ENCODE results near the gene RRAS.

The RRAS gene

DNA sequence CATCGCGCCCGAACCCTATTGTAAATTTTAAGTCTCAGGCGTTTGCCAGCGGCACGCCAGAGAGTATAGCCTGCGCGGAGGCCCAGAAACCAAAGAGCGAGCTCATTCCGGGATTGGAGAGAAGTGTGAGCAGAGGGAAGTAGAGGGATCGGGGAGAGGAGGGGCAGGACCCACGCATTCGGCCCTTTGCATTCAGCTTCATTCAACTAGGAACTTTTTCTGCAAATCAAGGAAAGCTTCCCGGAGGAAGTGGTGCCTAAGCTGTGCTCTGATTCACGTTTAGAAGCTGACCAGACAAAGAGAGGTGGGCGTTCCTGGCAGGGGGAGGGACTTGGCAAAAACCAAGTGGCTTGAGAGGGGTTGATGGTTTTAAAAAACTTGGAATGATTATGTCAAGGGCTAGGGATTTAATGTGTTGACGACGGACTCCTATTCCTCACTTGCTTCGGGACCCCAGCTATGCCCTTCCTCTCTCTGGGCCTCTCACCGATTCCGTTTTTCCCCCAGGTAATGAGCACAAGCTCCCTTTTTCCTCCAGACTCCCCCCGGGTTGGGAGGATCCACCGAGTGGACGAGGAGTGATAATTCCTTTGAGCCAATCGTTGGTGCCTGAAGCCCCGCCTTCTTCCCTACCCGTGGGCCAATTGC, 36.3 kb upstream of the RRAS start:
- H3K27ac ChIP-seq (ENCODE audit: low read length) = peak overlapping the region; percentile 95
- H3K36me3 ChIP-seq (ENCODE audit: control insufficient read depth in 1 of 2, insufficient read depth in 2 of 2, low read length in 2 of 2) = no peaks in the 10 kb centered on the region
- peaks cover 12 to 44% of the 10 kb centered on the region in 2 donors for H3K4me1 ChIP-seq (ENCODE audit: control insufficient read depth in 1 of 2, insufficient read depth in 2 of 2, low read length in 2 of 2)
- H3K27me3 ChIP-seq (ENCODE audit: low read depth, low read length) = no peaks in the 10 kb centered on the region
- peak overlapping the region; percentile 57 to 62 for H3K4me3 ChIP-seq (ENCODE audit: low read depth in 1 of 2, low read length in 2 of 2)
- no peaks in the 10 kb centered on the region for H3K9me3 ChIP-seq (ENCODE audit: control insufficient read depth in 1 of 2, low read length in 2 of 2)

DNA sequence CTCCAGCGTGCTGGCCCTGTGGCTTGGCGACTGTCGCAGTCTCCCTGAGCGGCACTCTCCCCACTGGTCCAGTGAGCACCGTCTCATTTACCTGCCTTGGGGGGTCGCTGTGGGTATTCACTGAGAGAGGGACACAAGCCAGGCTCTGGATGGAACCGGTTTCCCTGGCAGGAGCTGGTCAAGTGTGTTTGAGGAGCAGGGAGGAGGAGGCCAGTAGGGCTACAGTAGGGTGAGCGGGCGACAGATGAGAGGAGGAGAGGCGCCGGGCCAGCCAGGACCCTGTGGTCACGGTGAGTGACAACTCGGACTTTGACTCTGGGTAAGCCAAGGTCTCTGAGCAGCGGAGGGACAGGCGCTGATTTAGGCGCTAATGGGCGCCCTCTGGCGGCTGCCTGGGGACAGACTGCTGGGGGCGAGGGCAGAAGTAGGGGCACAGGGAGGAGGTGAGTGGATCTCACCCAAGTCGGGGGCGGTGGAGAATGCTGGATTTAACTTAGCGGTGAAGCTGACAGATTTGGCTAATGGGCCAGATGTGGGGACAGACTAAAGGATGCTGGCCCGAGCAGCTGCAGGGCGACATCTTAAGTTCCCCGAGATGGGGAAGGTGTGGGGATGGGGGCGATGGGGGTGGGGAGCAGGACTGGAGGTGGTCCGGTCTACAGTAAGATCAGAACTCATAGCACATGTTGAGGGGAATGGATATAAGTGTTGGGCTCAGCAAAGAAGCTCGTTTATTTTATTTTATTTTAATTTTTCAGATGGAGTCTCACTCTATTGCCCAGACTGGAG, 32.4 kb upstream of the RRAS start:
- Histone ChIP-seq H3K4me1 (ENCODE audit: control insufficient read depth in 1 of 2, insufficient read depth in 2 of 2, low read length in 2 of 2) (peaks cover 0 to 9% of the 10 kb centered on the region in 2 donors), H3K9me3 (ENCODE audit: control insufficient read depth in 1 of 2, low read length in 2 of 2) (no peaks in the 10 kb centered on the region), H3K4me3 (ENCODE audit: low read depth in 1 of 2, low read length in 2 of 2) (peak overlapping the region in 1 of 2 donors; percentile 37), H3K27ac (ENCODE audit: low read length) (peak overlapping the region; percentile 45), H3K36me3 (ENCODE audit: control insufficient read depth in 1 of 2, insufficient read depth in 2 of 2, low read length in 2 of 2) (peaks cover 0 to 5% of the 10 kb centered on the region in 2 donors), H3K27me3 (ENCODE audit: low read depth, low read length) (no peaks in the 10 kb centered on the region)

DNA sequence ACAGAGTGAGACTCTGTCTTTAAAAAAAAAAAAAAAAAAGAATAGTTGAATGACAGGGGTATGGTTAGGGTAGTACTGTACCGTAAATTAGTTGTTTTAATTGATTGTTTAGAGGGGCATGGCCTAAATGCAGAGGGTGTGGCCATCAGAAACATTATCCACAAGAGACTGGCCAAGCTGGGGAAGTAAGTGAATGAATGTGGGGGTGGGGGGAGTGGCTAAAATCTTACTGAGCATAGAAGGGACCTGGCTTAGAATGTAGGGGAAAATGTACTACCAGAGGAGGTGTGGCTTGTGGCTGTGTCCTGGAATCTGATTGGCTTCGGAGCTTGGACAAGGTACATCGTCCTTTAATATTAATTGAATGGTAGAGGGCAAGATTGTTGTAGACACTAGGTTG, 29.6 kb upstream of the RRAS start:
- Histone ChIP-seq H3K4me3 (ENCODE audit: low read depth in 1 of 2, low read length in 2 of 2) (no peak overlapping the region), H3K36me3 (ENCODE audit: control insufficient read depth in 1 of 2, insufficient read depth in 2 of 2, low read length in 2 of 2) (peaks cover 0 to 5% of the 10 kb centered on the region in 2 donors), H3K4me1 (ENCODE audit: control insufficient read depth in 1 of 2, insufficient read depth in 2 of 2, low read length in 2 of 2) (peaks cover 0 to 13% of the 10 kb centered on the region in 2 donors), H3K27ac (ENCODE audit: low read length) (no peak overlapping the region), H3K9me3 (ENCODE audit: control insufficient read depth in 1 of 2, low read length in 2 of 2) (no peaks in the 10 kb centered on the region), H3K27me3 (ENCODE audit: low read depth, low read length) (no peaks in the 10 kb centered on the region)

DNA sequence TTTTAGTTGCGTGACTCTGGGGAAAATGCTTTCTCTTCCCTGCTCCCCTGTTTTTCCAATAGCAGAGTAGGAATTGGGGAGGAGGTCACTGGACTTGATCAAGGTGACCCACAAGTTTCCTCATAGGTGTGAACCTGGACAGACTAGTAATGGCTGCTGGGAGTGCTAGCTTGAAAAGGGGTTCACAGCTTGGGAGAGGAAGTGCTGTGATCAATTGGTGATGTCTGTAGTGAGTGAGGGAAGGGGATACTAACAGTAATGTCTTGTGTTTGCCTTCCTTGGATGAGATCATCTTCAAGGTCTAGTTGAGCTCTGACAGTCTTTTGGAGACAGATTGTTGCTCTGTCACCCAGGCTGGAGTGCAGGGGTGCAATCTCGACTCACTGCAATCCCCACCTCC, 27.5 kb upstream of the RRAS start:
- no peak overlapping the region for H3K27ac ChIP-seq (ENCODE audit: low read length)
- peaks cover 0 to 24% of the 10 kb centered on the region in 2 donors for H3K4me1 ChIP-seq (ENCODE audit: control insufficient read depth in 1 of 2, insufficient read depth in 2 of 2, low read length in 2 of 2)
- H3K4me3 ChIP-seq (ENCODE audit: low read depth in 1 of 2, low read length in 2 of 2) = no peak overlapping the region

DNA sequence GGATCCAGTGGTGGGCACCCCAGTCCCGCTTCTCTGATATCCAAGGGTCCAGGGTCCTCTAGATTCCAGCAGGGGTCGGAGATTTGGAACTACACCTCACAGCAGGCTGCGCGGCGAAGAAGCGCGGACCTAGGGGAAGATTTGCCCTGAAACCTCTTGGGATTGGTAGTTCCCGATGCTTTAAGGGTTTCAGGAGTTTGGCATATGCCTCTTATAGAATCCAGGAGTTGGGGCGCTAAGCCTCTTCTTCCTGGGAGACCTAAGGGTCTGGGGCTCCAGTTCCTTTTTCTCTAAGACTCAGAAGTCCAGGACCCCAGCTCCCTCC, 26.1 kb upstream of the RRAS start:
- Histone ChIP-seq H3K4me1 (ENCODE audit: control insufficient read depth in 1 of 2, insufficient read depth in 2 of 2, low read length in 2 of 2) (peaks cover 0 to 20% of the 10 kb centered on the region in 2 donors), H3K4me3 (ENCODE audit: low read depth in 1 of 2, low read length in 2 of 2) (peak overlapping the region; percentile 79 to 98), H3K27ac (ENCODE audit: low read length) (peak overlapping the region; percentile 87), H3K36me3 (ENCODE audit: control insufficient read depth in 1 of 2, insufficient read depth in 2 of 2, low read length in 2 of 2) (peaks cover 7 to 23% of the 10 kb centered on the region in 2 donors), H3K9me3 (ENCODE audit: control insufficient read depth in 1 of 2, low read length in 2 of 2) (no peaks in the 10 kb centered on the region), H3K27me3 (ENCODE audit: low read depth, low read length) (no peaks in the 10 kb centered on the region)

More for the DNA sequence above, 27.5 kb upstream of the RRAS start:
- Histone ChIP-seq H3K9me3 (ENCODE audit: control insufficient read depth in 1 of 2, low read length in 2 of 2) (no peaks in the 10 kb centered on the region), H3K36me3 (ENCODE audit: control insufficient read depth in 1 of 2, insufficient read depth in 2 of 2, low read length in 2 of 2) (peaks cover 2 to 9% of the 10 kb centered on the region in 2 donors), H3K27me3 (ENCODE audit: low read depth, low read length) (no peaks in the 10 kb centered on the region)

DNA sequence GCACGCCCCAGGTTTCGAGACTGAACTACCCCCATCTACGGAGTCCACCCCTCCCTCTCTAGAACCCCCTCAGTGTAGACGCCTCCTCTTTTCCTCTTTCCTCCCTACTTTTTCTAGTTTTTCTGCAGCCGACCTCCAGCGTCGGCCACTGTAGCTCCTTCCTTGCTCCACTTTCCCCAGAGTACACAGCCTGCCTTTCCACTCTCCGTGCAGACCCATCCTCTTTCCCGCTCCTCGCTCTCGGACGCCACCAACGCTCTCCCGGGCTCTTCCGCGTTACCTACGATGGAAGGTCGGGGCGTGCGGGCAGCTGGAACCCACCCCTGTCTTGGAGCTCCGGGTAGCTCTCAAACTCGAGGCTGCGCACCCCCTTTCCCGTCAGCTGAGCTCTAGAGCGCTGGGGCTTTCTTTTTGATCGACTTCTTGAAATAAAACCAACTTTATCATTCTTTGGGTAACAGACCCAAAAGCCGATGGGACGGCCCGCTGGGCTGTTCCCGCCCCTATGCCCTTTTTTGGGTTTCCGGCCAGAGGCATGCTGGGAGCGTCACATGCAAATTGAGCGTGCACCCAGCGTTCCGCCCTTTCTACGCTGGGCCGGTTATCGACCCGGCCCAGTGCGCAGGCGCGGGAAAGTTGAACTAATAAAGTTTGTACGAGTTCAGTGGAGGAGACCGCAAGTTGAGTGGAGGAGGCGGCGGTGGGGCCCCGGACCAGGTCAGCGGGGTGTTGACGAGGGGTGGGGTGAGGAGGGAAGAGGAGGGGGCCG, 25.6 kb upstream of the RRAS start, which contains the start of the genes BCL2L12 and IRF3:
TSS of gene BCL2L12 (plus strand) at position 583 of the 769 bp plus-strand sequence. CDS start 760 bp downstream, outside the sequence.
TSS of gene IRF3 (minus strand) at position 507 of the 769 bp plus-strand sequence. CDS start 1,019 bp downstream, outside the sequence.
- Histone ChIP-seq H3K36me3 (ENCODE audit: control insufficient read depth in 1 of 2, insufficient read depth in 2 of 2, low read length in 2 of 2) (peaks cover 8 to 26% of the 10 kb centered on the region in 2 donors), H3K27ac (ENCODE audit: low read length) (peak within 1 kb of the TSS; percentile 87)

DNA sequence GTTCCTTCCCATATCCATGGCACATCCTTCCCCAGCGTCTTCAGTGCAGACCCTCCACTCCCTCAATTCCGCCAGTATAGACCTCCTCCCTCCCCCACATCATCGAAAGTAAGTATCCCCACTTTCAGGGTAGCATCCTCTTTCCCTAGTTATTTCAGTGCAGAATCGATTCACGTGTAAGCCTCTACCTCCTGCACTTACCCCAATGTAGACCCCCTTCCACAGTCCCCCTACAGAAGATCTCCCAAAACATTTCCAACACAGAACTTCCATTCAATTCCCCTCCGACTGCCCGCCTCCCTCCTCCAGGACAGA, 25.1 kb upstream of the RRAS start:
- Histone ChIP-seq H3K4me1 (ENCODE audit: control insufficient read depth in 1 of 2, insufficient read depth in 2 of 2, low read length in 2 of 2) (peaks cover 0 to 20% of the 10 kb centered on the region in 2 donors), H3K9me3 (ENCODE audit: control insufficient read depth in 1 of 2, low read length in 2 of 2) (no peaks in the 10 kb centered on the region), H3K4me3 (ENCODE audit: low read depth in 1 of 2, low read length in 2 of 2) (peak overlapping the region; percentile 79 to 98), H3K27ac (ENCODE audit: low read length) (peak overlapping the region; percentile 87), H3K27me3 (ENCODE audit: low read depth, low read length) (no peaks in the 10 kb centered on the region), H3K36me3 (ENCODE audit: control insufficient read depth in 1 of 2, insufficient read depth in 2 of 2, low read length in 2 of 2) (peaks cover 8 to 28% of the 10 kb centered on the region in 2 donors)

More for the DNA sequence above, 25.6 kb upstream of the RRAS start, which contains the start of the genes BCL2L12 and IRF3:
- Histone ChIP-seq H3K4me1 (ENCODE audit: control insufficient read depth in 1 of 2, insufficient read depth in 2 of 2, low read length in 2 of 2) (peaks cover 0 to 20% of the 10 kb centered on the region in 2 donors), H3K4me3 (ENCODE audit: low read depth in 1 of 2, low read length in 2 of 2) (peak within 1 kb of the TSS; percentile 79 to 98), H3K9me3 (ENCODE audit: control insufficient read depth in 1 of 2, low read length in 2 of 2) (no peaks in the 10 kb centered on the region), H3K27me3 (ENCODE audit: low read depth, low read length) (no peaks in the 10 kb centered on the region)

DNA sequence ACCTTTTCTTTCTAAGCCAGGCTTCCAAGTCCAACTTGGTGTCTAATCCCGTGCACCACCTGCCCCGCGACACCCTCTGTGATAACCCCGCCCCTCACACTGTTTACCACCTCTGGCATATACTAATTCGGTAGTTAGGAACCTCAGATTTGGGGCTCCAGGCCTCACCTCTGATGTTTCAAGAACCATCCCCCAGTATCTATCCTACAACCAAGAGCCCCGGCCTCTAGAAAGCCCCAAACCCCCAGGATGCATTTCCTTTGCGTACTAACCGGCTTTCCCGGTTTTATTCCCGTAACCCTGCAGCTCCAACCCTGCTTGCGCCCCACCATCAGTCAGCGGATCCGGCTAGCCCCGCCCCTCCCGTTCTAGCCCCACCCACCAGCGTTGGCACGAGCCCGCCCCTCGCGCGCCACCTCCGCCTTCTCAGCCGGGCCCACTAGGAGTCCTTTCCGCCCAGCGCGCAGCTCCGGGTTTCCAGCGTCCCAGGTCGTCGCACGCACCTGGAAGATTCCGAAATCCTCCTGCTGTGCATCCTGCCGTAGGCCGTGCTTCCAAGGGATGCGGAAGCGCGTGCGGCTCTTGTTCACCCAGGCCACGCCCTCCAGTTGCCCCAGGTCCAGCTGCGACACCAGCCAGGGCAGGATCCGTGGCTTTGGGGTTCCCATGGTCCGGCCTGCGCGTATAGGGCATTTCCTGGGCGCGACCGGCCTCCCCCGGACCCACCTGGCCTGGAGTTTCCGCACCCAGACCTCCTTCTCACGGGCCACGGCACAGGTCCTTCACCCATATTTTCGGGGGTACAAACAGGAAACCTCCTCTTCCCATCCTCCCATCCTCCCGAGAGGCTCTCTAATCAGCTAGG, 24.5 kb upstream of the RRAS start:
- Histone ChIP-seq H3K4me1 (ENCODE audit: control insufficient read depth in 1 of 2, insufficient read depth in 2 of 2, low read length in 2 of 2) (peaks cover 0 to 20% of the 10 kb centered on the region in 2 donors), H3K36me3 (ENCODE audit: control insufficient read depth in 1 of 2, insufficient read depth in 2 of 2, low read length in 2 of 2) (peaks cover 10 to 33% of the 10 kb centered on the region in 2 donors), H3K4me3 (ENCODE audit: low read depth in 1 of 2, low read length in 2 of 2) (peak overlapping the region; percentile 79 to 98), H3K27ac (ENCODE audit: low read length) (peak overlapping the region; percentile 87), H3K9me3 (ENCODE audit: control insufficient read depth in 1 of 2, low read length in 2 of 2) (no peaks in the 10 kb centered on the region), H3K27me3 (ENCODE audit: low read depth, low read length) (no peaks in the 10 kb centered on the region)

DNA sequence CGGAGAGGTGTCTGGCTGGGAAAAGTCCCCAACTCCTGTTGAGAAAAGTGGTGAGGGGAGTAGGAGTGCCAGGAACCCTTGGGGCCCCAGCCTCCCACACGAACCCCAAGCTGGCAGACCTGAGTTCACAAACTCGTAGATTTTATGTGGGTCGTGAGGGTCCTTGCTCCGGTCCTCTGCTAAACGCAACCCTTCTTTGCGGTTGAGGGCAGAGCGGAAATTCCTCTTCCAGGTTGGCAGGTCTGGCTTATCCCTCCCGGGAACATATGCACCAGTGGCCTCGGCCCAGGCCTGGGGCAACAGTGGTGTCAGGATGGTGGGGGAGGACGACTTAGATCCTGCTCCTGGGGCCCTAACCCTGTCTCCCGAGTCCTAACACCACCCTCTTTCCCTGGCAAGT, 23.3 kb upstream of the RRAS start:
- Histone ChIP-seq H3K27ac (ENCODE audit: low read length) (no peak overlapping the region), H3K27me3 (ENCODE audit: low read depth, low read length) (no peaks in the 10 kb centered on the region), H3K9me3 (ENCODE audit: control insufficient read depth in 1 of 2, low read length in 2 of 2) (no peaks in the 10 kb centered on the region), H3K36me3 (ENCODE audit: control insufficient read depth in 1 of 2, insufficient read depth in 2 of 2, low read length in 2 of 2) (peaks cover 20 to 45% of the 10 kb centered on the region in 2 donors), H3K4me3 (ENCODE audit: low read depth in 1 of 2, low read length in 2 of 2) (no peak overlapping the region), H3K4me1 (ENCODE audit: control insufficient read depth in 1 of 2, insufficient read depth in 2 of 2, low read length in 2 of 2) (peaks cover 0 to 20% of the 10 kb centered on the region in 2 donors)

DNA sequence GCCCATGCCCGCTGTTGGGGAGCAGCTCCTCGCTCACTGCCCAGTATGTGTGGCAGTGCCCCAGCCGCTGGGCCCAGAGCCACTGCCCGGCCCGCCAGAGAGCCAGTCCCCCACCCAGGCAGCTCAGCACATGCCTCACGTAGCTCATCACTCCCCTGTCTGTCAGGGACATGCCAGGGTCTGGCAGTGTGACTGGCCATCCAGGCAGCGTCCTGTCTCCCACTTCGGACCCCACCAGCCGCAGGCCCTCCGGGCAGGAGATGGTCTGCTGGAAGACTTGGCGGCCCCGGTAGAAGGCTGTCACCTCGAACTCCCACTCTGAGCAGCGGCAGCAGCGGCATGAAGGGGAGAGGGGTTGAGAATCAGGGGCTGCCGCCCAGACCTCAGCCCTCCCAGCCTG, 22.1 kb upstream of the RRAS start:
- Histone ChIP-seq H3K27ac (ENCODE audit: low read length) (no peak overlapping the region), H3K36me3 (ENCODE audit: control insufficient read depth in 1 of 2, insufficient read depth in 2 of 2, low read length in 2 of 2) (peaks cover 29 to 57% of the 10 kb centered on the region in 2 donors), H3K4me3 (ENCODE audit: low read depth in 1 of 2, low read length in 2 of 2) (no peak overlapping the region), H3K27me3 (ENCODE audit: low read depth, low read length) (no peaks in the 10 kb centered on the region), H3K4me1 (ENCODE audit: control insufficient read depth in 1 of 2, insufficient read depth in 2 of 2, low read length in 2 of 2) (peaks cover 0 to 20% of the 10 kb centered on the region in 2 donors), H3K9me3 (ENCODE audit: control insufficient read depth in 1 of 2, low read length in 2 of 2) (no peaks in the 10 kb centered on the region)
